ENCODE measurements around the gene CSF3R. TPM values are rescaled to one million over a fixed set of nuclear protein-coding genes. Genes with fewer than 3 reads are reported as not detected.

CSF3R gene
- total RNA-seq, 1 donor from 2014 or later: 0.20 TPM

GRCh38 chr1:36419140-36419539 is 63.6 kb downstream of the CSF3R start:
- H3K9ac ChIP-seq (ENCODE audit: low read length): no peak overlapping the region
- H3K27ac ChIP-seq (ENCODE audit: low read depth, low read length): no peak overlapping the region
- no peak for TF ChIP-seq EZH2 (IDR thresholded peaks at IDR 0.05; ENCODE audit: insufficient read depth, low read length)
- no peak for TF ChIP-seq CTCF (IDR thresholded peaks at IDR 0.05; ENCODE audit: insufficient read depth, low read depth, low read length)
- H2AFZ ChIP-seq (ENCODE audit: low read depth, low read length): no peak overlapping the region
- no peaks in the 10 kb centered on the region for H3K79me2 ChIP-seq (ENCODE audit: insufficient read depth, low read length)
- H3K27me3 ChIP-seq (ENCODE audit: insufficient read depth, low read length): no peaks in the 10 kb centered on the region
- FAIRE-seq (no peak), DNase-seq (ENCODE audit: low read depth) (no peak)
- peaks cover 6% of the 10 kb centered on the region for H3K36me3 ChIP-seq (ENCODE audit: insufficient read depth, low read length)
- H3K27me3 Mint-ChIP-seq (ENCODE audit: low read depth, unreplicated experiment): no peaks in the 10 kb centered on the region
- H3K4me1 Mint-ChIP-seq (ENCODE audit: low read depth, unreplicated experiment): peaks cover 6% of the 10 kb centered on the region
- H3K9me3 ChIP-seq (ENCODE audit: insufficient read depth, low read depth, low read length): no peaks in the 10 kb centered on the region
- H3K27ac Mint-ChIP-seq (ENCODE audit: unreplicated experiment): no peak overlapping the region
- no peak overlapping the region for H3K4me2 ChIP-seq (ENCODE audit: low read length)
- no peak overlapping the region for H3K4me3 Mint-ChIP-seq (ENCODE audit: unreplicated experiment)
- H3K36me3 Mint-ChIP-seq (ENCODE audit: low read depth, unreplicated experiment): peaks cover 5% of the 10 kb centered on the region
- H4K20me1 ChIP-seq (ENCODE audit: insufficient read depth, low read length): no peaks in the 10 kb centered on the region
- no peaks in the 10 kb centered on the region for H3K9me3 Mint-ChIP-seq (ENCODE audit: unreplicated experiment)
- peaks cover 2% of the 10 kb centered on the region for H3K4me1 ChIP-seq (ENCODE audit: insufficient read depth, low read length)
- H3K4me3 ChIP-seq (ENCODE audit: insufficient read depth, low read depth, low read length): no peak overlapping the region

GRCh38 chr1:36417931-36418330 is 64.8 kb downstream of the CSF3R start:
- Histone ChIP-seq H4K20me1 (ENCODE audit: insufficient read depth, low read length) (no peaks in the 10 kb centered on the region), H3K4me3 (ENCODE audit: insufficient read depth, low read depth, low read length) (no peak overlapping the region), H2AFZ (ENCODE audit: low read depth, low read length) (no peak overlapping the region), H3K27me3 (ENCODE audit: insufficient read depth, low read length) (no peaks in the 10 kb centered on the region), H3K9ac (ENCODE audit: low read length) (no peak overlapping the region), H3K4me1 (ENCODE audit: insufficient read depth, low read length) (peaks cover 2% of the 10 kb centered on the region), H3K9me3 (ENCODE audit: insufficient read depth, low read depth, low read length) (no peaks in the 10 kb centered on the region), H3K4me2 (ENCODE audit: low read length) (no peak overlapping the region), H3K36me3 (ENCODE audit: insufficient read depth, low read length) (peaks cover 4% of the 10 kb centered on the region), H3K27ac (ENCODE audit: low read depth, low read length) (no peak overlapping the region), H3K79me2 (ENCODE audit: insufficient read depth, low read length) (no peaks in the 10 kb centered on the region)
- no peaks in the 10 kb centered on the region for H3K27me3 Mint-ChIP-seq (ENCODE audit: low read depth, unreplicated experiment)
- H3K9me3 Mint-ChIP-seq (ENCODE audit: unreplicated experiment): no peaks in the 10 kb centered on the region
- peaks cover 6% of the 10 kb centered on the region for H3K4me1 Mint-ChIP-seq (ENCODE audit: low read depth, unreplicated experiment)
- no peak for TF ChIP-seq CTCF (IDR thresholded peaks at IDR 0.05; ENCODE audit: insufficient read depth, low read depth, low read length)
- no peak for TF ChIP-seq EZH2 (IDR thresholded peaks at IDR 0.05; ENCODE audit: insufficient read depth, low read length)
- no peak overlapping the region for H3K4me3 Mint-ChIP-seq (ENCODE audit: unreplicated experiment)
- FAIRE-seq (no peak), DNase-seq (ENCODE audit: low read depth) (no peak)
- H3K36me3 Mint-ChIP-seq (ENCODE audit: low read depth, unreplicated experiment): no peaks in the 10 kb centered on the region
- H3K27ac Mint-ChIP-seq (ENCODE audit: unreplicated experiment): no peak overlapping the region

Other genes with a start within 250 kb of the CSF3R start
- 13.6 and 16.3 TPM in 2 replicates for gene SH3D21, start 176.5 kb downstream of the CSF3R start, total RNA-seq
- 57.3 and 63.0 TPM in 2 replicates for gene EVA1B, start 159.3 kb downstream of the CSF3R start, total RNA-seq
- 69.6 and 71.1 TPM in 2 replicates for gene STK40, start 97.0 kb downstream of the CSF3R start, total RNA-seq
- 48.9 and 53.5 TPM in 2 replicates for gene LSM10, start 85.0 kb downstream of the CSF3R start, total RNA-seq
- 4.2 and 6.3 TPM in 2 replicates for gene OSCP1, start 32.5 kb downstream of the CSF3R start, total RNA-seq
- 66.0 and 70.9 TPM in 2 replicates for gene MRPS15, start 18.5 kb downstream of the CSF3R start, total RNA-seq

Data from astrocyte (in vitro differentiated cells and primary cell).